Esophagus muscularis mucosa (tissue), 4 donors: ENCODE results near the gene CASKIN2.

Experiments used
- CTCF ChIP-seq, 3 experiments: fragments of 200-600 bp in 2 of 3; fragments of 450-650 bp in 1 of 3; sonication (generic) in 2 of 3; IDR thresholded peaks; one replicate each; pipeline ENCODE4 v1.5.1; 2017 to 2019; ENCODE audit warnings: antibody characterized with exemption in 3 of 3, mild to moderate bottlenecking in 2 of 3, moderate library complexity in 1 of 3
- EP300 ChIP-seq: sonication (generic); formaldehyde crosslinking; IDR thresholded peaks from one replicate; pipeline ENCODE4 v1.6.1; 2017; ENCODE audit warnings: antibody characterized with exemption
- POLR2A ChIP-seq: fragments of 450-650 bp; IDR thresholded peaks from one replicate; pipeline ENCODE4 v1.6.1; 2017; ENCODE audit warnings: antibody characterized with exemption, moderate library complexity, mild to moderate bottlenecking, low read depth
- POLR2AphosphoS5 ChIP-seq, 2 donors: sonication (generic); formaldehyde crosslinking; IDR thresholded peaks; one replicate each; pipeline ENCODE4 v1.6.1; 2017; ENCODE audit warnings: antibody characterized with exemption in 2 of 2

DNA sequence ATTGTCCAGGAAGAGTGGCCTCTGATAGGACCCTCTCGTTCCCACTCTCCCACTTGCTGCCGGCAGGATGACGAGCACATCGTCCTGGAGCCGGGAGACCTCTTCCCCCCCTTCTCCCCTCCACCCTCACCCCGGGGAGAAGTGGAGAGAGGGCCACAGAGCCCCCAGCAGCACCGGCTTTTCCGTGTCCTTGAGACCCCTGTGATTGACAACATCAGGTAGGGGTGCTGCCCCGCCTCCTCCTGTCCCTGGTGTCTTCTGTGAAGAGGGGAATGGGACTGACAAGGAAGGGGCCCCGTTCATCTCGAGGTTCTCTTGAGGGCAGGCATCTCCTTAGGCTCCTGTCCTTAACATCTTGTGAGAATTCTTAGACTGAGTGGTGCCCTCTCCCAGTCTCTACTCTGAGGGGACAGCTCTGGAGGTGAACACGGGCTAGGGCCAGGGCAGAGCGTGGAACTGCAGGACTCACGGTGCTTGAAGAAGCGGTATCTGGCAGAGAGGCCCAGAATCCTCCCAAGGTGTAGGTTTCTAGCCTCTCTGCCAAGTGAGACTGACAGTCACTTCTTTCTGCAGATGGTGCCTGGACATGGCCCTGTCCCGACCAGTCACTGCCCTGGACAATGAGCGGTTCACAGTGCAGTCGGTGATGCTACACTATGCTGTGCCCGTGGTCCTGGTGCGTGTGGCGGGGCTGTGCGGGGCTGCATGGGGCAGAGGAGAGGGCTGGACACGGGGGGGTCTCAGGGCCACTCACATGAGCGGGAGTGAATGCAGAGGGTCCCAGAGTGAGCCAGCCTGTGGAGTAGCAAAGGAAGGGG is 26.4 kb downstream of the CASKIN2 start:
- TF ChIP-seq CTCF (IDR thresholded peaks at IDR 0.05) (no peak), POLR2A (no peak), POLR2AphosphoS5 (IDR thresholded peaks at IDR 0.05) (no peak), EP300 (no peak)
